ENCODE data around the gene PAPOLA. TPM values are rescaled to one million over a fixed set of nuclear protein-coding genes. Genes with fewer than 3 reads are reported as not detected.

Gene PAPOLA
- total RNA-seq, 2 experiments from 2014 or later, result 162 to 181 TPM

GRCh38 chr14:96582995-96583394 lies 80.8 kb downstream of the PAPOLA start:
- CTCF ChIA-PET, result interaction anchor here (1.2 to 1.8 kb wide), 3 partner anchors 9 to 158 kb away, joined by 3 to 12 read pairs (median 3); no protein-coding TSS in a partner anchor
- H3K36me3 Mint-ChIP-seq (ENCODE audit: low read depth), result no peaks in the 10 kb centered on the region

GRCh38 chr14:96583569-96584041 lies 81.4 kb downstream of the PAPOLA start:
- CTCF ChIA-PET, result interaction anchor here (1.2 to 1.8 kb wide), 3 partner anchors 10 to 157 kb away, joined by 3 to 12 read pairs (median 3); no protein-coding TSS in a partner anchor
- Mint-ChIP-seq H3K9me3 (no peaks in the 10 kb centered on the region), H3K27ac (no peak overlapping the region), H3K4me1 (ENCODE audit: low read depth) (no peaks in the 10 kb centered on the region), H3K4me3 (no peak overlapping the region), H3K27me3 (ENCODE audit: low read depth) (peaks cover 13% of the 10 kb centered on the region), H3K36me3 (ENCODE audit: low read depth) (no peaks in the 10 kb centered on the region)
- intact Hi-C loops (cut with micrococcal nuclease), result loop anchor here (1.0 to 5.0 kb wide), 2 partner anchors 94 to 158 kb away; no protein-coding TSS in a partner anchor
- no peak for DNase-seq

More at GRCh38 chr14:96582995-96583394, 80.8 kb downstream of the PAPOLA start:
- Mint-ChIP-seq H3K27me3 (ENCODE audit: low read depth) (peaks cover 7% of the 10 kb centered on the region), H3K9me3 (no peaks in the 10 kb centered on the region), H3K27ac (no peak overlapping the region), H3K4me3 (no peak overlapping the region), H3K4me1 (ENCODE audit: low read depth) (no peaks in the 10 kb centered on the region)
- intact Hi-C loops (cut with micrococcal nuclease), result loop anchor here (5.0 kb wide), 1 partner anchor 94 kb away; no protein-coding TSS in a partner anchor
- DNase-seq, result no peak

- Mint-ChIP-seq H3K4me3 (no peak overlapping the region), H3K4me1 (ENCODE audit: low read depth) (no peaks in the 10 kb centered on the region), H3K9me3 (no peaks in the 10 kb centered on the region), H3K36me3 (ENCODE audit: low read depth) (no peaks in the 10 kb centered on the region), H3K27me3 (ENCODE audit: low read depth) (peaks cover 13% of the 10 kb centered on the region), H3K27ac (no peak overlapping the region)
- CTCF ChIA-PET, result interaction anchor here (1.2 to 1.8 kb wide), 3 partner anchors 11 to 156 kb away, joined by 3 to 12 read pairs (median 3); no protein-coding TSS in a partner anchor
- peak; percentile 54 for DNase-seq
- intact Hi-C loops (cut with micrococcal nuclease), result loop anchor here (1.0 to 5.0 kb wide), 2 partner anchors 93 to 157 kb away; no protein-coding TSS in a partner anchor
Measured at GRCh38 chr14:96584199-96584906, 82.2 kb downstream of the PAPOLA start.

- Mint-ChIP-seq H3K27ac (no peak overlapping the region), H3K4me3 (no peak overlapping the region), H3K27me3 (ENCODE audit: low read depth) (peaks cover 13% of the 10 kb centered on the region), H3K36me3 (ENCODE audit: low read depth) (no peaks in the 10 kb centered on the region), H3K4me1 (ENCODE audit: low read depth) (no peaks in the 10 kb centered on the region), H3K9me3 (no peaks in the 10 kb centered on the region)
- intact Hi-C loops (cut with micrococcal nuclease), result loop anchor here (1.0 to 5.0 kb wide), 2 partner anchors 92 to 156 kb away; no protein-coding TSS in a partner anchor
- CTCF ChIA-PET, result no interaction called here
- no peak for DNase-seq
Measured at GRCh38 chr14:96584907-96585671, 82.9 kb downstream of the PAPOLA start.

- Mint-ChIP-seq H3K27me3 (ENCODE audit: low read depth) (peaks cover 13% of the 10 kb centered on the region), H3K9me3 (no peaks in the 10 kb centered on the region), H3K4me1 (ENCODE audit: low read depth) (no peaks in the 10 kb centered on the region), H3K27ac (no peak overlapping the region), H3K36me3 (ENCODE audit: low read depth) (no peaks in the 10 kb centered on the region), H3K4me3 (no peak overlapping the region)
- intact Hi-C loops (cut with micrococcal nuclease), result no loop called here
- DNase-seq, result no peak
- CTCF ChIA-PET, result no interaction called here
Measured at GRCh38 chr14:96585672-96586013, 83.5 kb downstream of the PAPOLA start.

GRCh38 chr14:96586056-96586455 lies 83.9 kb downstream of the PAPOLA start:
- Mint-ChIP-seq H3K9me3 (no peaks in the 10 kb centered on the region), H3K27me3 (ENCODE audit: low read depth) (peaks cover 13% of the 10 kb centered on the region), H3K27ac (no peak overlapping the region), H3K4me3 (no peak overlapping the region), H3K36me3 (ENCODE audit: low read depth) (no peaks in the 10 kb centered on the region), H3K4me1 (ENCODE audit: low read depth) (no peaks in the 10 kb centered on the region)
- no peak for DNase-seq
- CTCF ChIA-PET, result no interaction called here
- intact Hi-C loops (cut with micrococcal nuclease), result no loop called here

GRCh38 chr14:96586921-96587822 lies 85.0 kb downstream of the PAPOLA start:
- Mint-ChIP-seq H3K4me1 (ENCODE audit: low read depth) (peaks cover 2% of the 10 kb centered on the region), H3K4me3 (no peak overlapping the region), H3K27me3 (ENCODE audit: low read depth) (peaks cover 16% of the 10 kb centered on the region), H3K27ac (no peak overlapping the region), H3K9me3 (no peaks in the 10 kb centered on the region), H3K36me3 (ENCODE audit: low read depth) (no peaks in the 10 kb centered on the region)
- CTCF ChIA-PET, result interaction anchor here (1.2 to 1.4 kb wide), 2 partner anchors 12 to 158 kb away, joined by 3 to 5 read pairs; no protein-coding TSS in a partner anchor
- intact Hi-C loops (cut with micrococcal nuclease), result no loop called here
- DNase-seq, result no peak

- Mint-ChIP-seq H3K36me3 (ENCODE audit: low read depth) (no peaks in the 10 kb centered on the region), H3K27me3 (ENCODE audit: low read depth) (peaks cover 16% of the 10 kb centered on the region), H3K9me3 (no peaks in the 10 kb centered on the region), H3K4me1 (ENCODE audit: low read depth) (peaks cover 3% of the 10 kb centered on the region), H3K27ac (no peak overlapping the region), H3K4me3 (no peak overlapping the region)
- DNase-seq, result no peak
- intact Hi-C loops (cut with micrococcal nuclease), result no loop called here
- CTCF ChIA-PET, result interaction anchor here (1.4 kb wide), 1 partner anchor 13 kb away, joined by 5 read pairs; no protein-coding TSS in a partner anchor
Measured at GRCh38 chr14:96587823-96588385, 85.7 kb downstream of the PAPOLA start.

- peaks cover 16% of the 10 kb centered on the region for H3K27me3 Mint-ChIP-seq (ENCODE audit: low read depth)
- H3K9me3 Mint-ChIP-seq, result no peaks in the 10 kb centered on the region
- no peaks in the 10 kb centered on the region for H3K36me3 Mint-ChIP-seq (ENCODE audit: low read depth)
- no peak overlapping the region for H3K4me3 Mint-ChIP-seq
- DNase-seq, result no peak
- intact Hi-C loops (cut with micrococcal nuclease), result no loop called here
- CTCF ChIA-PET, result interaction anchor here (1.4 kb wide), 1 partner anchor 38 kb away, joined by 4 read pairs; no protein-coding TSS in a partner anchor
- H3K4me1 Mint-ChIP-seq (ENCODE audit: low read depth), result peaks cover 5% of the 10 kb centered on the region
- no peak overlapping the region for H3K27ac Mint-ChIP-seq
Measured at GRCh38 chr14:96588410-96589257, 86.5 kb downstream of the PAPOLA start.

- intact Hi-C loops (cut with micrococcal nuclease), result no loop called here
- Mint-ChIP-seq H3K27ac (no peak overlapping the region), H3K4me1 (ENCODE audit: low read depth) (peaks cover 5% of the 10 kb centered on the region), H3K4me3 (no peak overlapping the region), H3K36me3 (ENCODE audit: low read depth) (no peaks in the 10 kb centered on the region), H3K27me3 (ENCODE audit: low read depth) (peaks cover 16% of the 10 kb centered on the region), H3K9me3 (no peaks in the 10 kb centered on the region)
- no peak for DNase-seq
- CTCF ChIA-PET, result interaction anchor here (0.8 to 1.4 kb wide), 2 partner anchors 30 to 37 kb away, joined by 3 to 4 read pairs; no protein-coding TSS in a partner anchor
Measured at GRCh38 chr14:96589577-96589976, 87.4 kb downstream of the PAPOLA start.
